C4-2B (cell line): ENCODE results near the gene TAF4B.
"Not testable (repeated sequence)": the region's sequence is repeated elsewhere in the genome, so short reads cannot be mapped to it uniquely, and the experiment has no call there.

Source experiments
- H3K27ac ChIP-seq: fragments of 450-650 bp; 2 replicates; pipeline ENCODE4 v1.5.1; 2017
- ZFX ChIP-seq: fragments of 450-650 bp; IDR thresholded peaks from 2 replicates; pipeline ENCODE4 v1.6.1; 2017
- TF ChIP-seq, protein P1 (sequence below): fragments of 450-650 bp; conservative IDR thresholded peaks from 2 replicates; pipeline ENCODE4 v1.5.1; 2017; ENCODE audit warnings: mild to moderate bottlenecking

TAF4B gene

DNA sequence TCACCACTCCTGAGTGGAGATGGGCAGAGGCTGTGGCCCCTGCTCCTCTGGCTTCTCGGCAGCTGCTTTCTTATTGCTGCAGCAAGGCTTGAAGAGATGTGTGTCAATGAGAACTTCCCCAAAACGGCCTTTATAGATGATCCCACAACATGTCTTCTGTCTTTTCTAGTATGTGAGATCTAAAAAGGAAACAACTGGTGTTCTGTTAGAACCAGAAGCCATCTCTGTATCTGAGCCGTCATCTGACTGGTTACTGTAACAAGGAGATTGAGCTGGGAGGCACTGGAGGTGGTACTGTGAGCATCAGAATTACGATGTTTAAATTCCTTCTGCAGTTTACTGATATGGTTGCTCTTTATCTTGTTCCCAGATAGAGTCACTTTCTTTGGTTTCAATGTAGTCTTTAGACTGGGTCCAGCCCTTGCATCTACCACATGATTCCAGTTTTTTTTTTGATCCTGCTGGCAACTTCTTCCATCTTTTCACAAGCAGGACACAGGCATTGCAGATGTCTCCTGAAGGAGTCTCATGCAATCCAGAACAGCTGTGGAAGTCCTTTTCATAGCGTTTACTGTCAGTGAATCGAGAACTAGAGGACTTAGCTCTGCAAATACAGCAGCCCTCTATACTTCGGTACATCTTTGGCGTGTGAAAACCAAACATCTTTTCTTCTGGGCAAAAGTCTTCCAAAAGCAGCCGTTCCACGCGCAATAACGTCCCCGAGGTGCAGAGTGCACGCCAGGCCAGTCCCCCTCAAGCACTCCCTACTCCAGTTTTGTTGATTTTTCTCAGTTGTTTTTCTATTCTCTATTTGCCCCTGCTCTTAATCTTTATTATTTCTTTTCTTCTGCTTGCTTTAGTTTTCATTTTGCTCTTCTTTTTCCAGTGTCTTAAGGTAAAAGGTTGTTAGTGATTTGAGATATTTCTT is 29.7 kb downstream of the TAF4B start:
- no peak for TF ChIP-seq ZFX
- TF ChIP-seq, protein P1, sequence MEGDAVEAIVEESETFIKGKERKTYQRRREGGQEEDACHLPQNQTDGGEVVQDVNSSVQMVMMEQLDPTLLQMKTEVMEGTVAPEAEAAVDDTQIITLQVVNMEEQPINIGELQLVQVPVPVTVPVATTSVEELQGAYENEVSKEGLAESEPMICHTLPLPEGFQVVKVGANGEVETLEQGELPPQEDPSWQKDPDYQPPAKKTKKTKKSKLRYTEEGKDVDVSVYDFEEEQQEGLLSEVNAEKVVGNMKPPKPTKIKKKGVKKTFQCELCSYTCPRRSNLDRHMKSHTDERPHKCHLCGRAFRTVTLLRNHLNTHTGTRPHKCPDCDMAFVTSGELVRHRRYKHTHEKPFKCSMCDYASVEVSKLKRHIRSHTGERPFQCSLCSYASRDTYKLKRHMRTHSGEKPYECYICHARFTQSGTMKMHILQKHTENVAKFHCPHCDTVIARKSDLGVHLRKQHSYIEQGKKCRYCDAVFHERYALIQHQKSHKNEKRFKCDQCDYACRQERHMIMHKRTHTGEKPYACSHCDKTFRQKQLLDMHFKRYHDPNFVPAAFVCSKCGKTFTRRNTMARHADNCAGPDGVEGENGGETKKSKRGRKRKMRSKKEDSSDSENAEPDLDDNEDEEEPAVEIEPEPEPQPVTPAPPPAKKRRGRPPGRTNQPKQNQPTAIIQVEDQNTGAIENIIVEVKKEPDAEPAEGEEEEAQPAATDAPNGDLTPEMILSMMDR = no peak
- H3K27ac ChIP-seq = no peak overlapping the region

DNA sequence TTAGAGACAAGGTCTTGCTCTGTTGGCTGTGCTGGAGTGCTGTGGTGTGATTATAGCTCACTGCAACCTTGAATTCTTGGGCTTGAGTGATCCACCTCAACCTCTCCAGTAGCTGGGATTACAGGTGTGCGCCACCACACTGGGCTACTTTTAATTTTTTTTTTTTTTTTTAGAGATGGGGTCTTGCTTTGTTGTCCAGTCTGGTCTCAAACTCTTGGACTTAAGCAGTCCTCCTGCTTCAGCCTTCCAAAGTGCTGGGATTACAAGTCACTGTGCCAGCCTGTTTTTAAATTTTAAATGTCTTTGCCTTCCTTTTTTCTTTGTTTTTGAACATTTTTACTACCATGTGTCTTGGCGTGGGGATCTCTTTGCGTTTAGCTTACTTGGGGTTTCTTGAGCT is 32.5 kb downstream of the TAF4B start:
- TF ChIP-seq, protein P1 = no peak
- TF ChIP-seq ZFX = no peak
- no peak overlapping the region for H3K27ac ChIP-seq

DNA sequence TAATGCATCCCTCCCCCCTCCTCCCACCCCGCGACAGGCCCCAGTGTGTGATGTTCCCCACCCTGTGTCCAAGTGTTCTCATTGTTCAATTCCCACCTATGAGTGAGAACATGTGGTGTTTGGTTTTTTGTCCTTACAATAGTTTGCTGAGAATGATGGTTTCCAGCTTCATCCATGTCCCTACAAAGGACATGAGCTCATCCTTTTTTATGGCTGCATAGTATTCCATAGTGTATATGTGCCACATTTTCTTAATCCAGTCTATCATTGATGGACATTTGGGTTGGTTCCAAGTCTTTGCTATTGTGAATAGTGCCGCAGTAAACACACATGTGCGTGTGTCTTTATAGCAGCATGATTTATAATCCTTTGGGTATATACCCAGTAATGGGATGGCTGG is 33.2 kb downstream of the TAF4B start:
- not testable (repeated sequence) for H3K27ac ChIP-seq

DNA sequence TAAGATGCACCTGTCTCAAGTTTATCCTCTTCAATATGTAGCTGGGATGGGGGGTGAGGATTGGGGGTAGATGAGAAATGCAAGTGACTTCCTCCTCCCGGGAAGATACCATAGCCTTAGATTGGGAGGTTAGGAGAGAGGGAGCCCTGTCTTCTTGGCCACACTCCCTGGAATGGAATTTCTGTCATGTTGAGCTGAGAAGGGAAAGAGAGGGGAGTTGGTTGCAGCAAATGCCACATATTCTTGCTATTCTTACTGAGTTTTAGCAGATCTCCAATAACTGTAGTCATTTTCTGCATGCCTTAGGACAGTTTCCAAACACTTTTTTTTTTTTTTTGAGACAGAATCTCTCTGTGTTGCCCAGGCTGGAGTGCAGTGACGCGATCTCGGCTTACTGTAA is 35.9 kb downstream of the TAF4B start:
- TF ChIP-seq, protein P1 = no peak
- no peak for TF ChIP-seq ZFX
- no peak overlapping the region for H3K27ac ChIP-seq

DNA sequence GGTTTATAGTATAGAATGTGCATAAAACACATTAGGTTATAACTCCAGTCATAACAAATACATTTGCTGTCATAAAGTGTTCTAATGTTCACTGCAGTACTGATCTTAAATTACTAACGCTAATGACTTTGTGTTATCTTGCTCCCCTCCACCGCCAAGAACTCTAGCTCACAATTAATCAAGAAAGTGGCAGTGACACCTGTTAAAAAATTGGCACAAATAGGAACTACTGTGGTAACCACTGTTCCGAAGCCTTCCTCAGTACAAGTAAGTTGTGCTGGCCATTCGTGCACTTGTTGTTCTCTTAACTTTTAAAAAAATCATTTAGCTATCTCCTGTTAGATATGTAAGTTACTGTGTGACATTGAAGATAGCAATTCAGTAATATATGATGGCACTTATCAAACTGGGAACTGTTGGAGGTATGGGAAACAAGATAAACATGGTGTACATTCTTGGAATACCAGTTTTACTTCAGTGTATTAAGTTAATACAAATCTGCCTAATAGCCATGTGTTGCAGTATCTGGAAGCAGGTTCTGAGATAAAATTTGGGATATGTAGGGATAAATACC is 41.2 kb downstream of the TAF4B start:
- no peak overlapping the region for H3K27ac ChIP-seq
- TF ChIP-seq, protein P1 = no peak
- TF ChIP-seq ZFX = no peak

DNA sequence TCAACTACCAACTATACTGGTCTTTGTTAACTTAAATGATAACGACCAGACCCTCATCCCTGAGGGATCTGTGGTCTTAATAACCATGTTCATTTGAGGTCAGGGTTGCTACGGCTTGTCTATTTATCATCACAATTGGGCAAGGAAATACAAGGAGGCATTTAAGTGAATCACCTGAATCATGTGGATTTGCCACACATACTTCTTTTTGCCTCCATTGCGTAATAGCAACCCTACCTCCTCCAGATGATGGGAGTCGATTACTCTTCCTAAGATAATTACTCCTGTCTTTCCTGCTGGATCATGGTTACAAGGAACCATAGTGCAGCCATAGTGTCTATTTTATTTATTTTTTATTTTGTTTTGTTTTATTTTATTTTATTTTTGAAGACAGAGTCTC is 42.2 kb downstream of the TAF4B start:
- TF ChIP-seq, protein P1 = no peak
- no peak for TF ChIP-seq ZFX
- H3K27ac ChIP-seq = no peak overlapping the region

DNA sequence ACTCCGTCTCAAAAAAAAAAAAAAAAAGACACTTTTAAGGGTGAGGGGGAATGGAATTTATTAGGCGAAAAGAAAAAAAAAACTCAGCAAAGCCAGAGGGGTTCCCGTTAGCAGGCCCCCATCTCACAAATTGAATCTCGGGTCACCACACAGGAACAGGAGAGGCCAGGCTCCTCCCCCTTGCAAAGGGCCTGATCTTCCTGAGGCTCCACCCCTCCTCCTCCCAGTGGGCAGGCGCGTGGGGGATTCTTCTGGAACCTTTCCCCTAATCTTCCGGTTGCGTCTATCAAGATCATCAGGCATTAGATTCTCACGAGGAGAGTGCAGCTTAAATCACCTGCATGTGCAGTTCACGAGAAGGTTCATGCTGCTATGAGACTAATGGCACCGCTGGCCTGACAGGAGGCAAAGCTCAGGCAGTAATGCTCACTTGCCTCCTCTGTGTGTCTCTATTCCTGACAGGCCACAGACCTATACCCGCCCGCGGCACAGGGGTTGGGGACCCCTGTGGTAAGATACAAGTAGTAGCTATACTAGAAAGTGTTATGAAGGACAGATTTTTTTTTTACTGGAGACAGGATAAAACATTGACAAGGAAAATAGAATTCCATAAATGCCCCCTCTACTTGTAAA is 45.8 kb downstream of the TAF4B start:
- H3K27ac ChIP-seq = no peak overlapping the region

More for the DNA sequence above, 45.8 kb downstream of the TAF4B start:
- TF ChIP-seq, protein P1 = no peak
- no peak for TF ChIP-seq ZFX
